T-helper 17 cell (primary cell): ENCODE data around the gene TPSB2. TPM values are rescaled to one million over a fixed set of nuclear protein-coding genes. Genes with fewer than 3 reads are reported as not detected.
"Not testable (repeated sequence)": the region's sequence is repeated elsewhere in the genome, so short reads cannot be mapped to it uniquely, and the experiment has no call there.

Source experiments
- ATAC-seq: fragments of 150-1000 bp; cut with Tn5 transposase; 2 replicates; pipeline ENCODE4 v1.10.0; 2021; ENCODE audit warnings: mild to moderate bottlenecking, moderate library complexity
- DNase-seq, 3 donors: peaks; one replicate each; pipeline versions ENCODE4 v3.0.0 to v3.0.0-alpha.2; 2020 to 2021
- H3K9me3 ChIP-seq: one replicate; pipeline ENCODE4 v1.7.0; 2013; ENCODE audit warnings: low read length, mild to moderate bottlenecking; ENCODE audit not compliant: control insufficient read depth, poor library complexity, severe bottlenecking
- H3K27ac Mint-ChIP-seq: one replicate; pipeline ENCODE4 v1.8.0; 2022; ENCODE audit warnings: mild to moderate bottlenecking, moderate library complexity, mixed read lengths
- H3K27me3 Mint-ChIP-seq: one replicate; pipeline ENCODE4 v1.8.0; 2022; ENCODE audit warnings: mixed read lengths
- H3K36me3 Mint-ChIP-seq: one replicate; pipeline ENCODE4 v1.8.0; 2022; ENCODE audit warnings: low read depth, mixed read lengths
- H3K4me1 Mint-ChIP-seq: one replicate; pipeline ENCODE4 v1.8.0; 2022; ENCODE audit warnings: mild to moderate bottlenecking, mixed read lengths
- H3K4me3 Mint-ChIP-seq: one replicate; pipeline ENCODE4 v1.8.0; 2022; ENCODE audit warnings: mild to moderate bottlenecking, moderate library complexity, mixed read lengths
- total RNA-seq, 4 donors: library from RNA in 2 of 4; stranded (reverse) in 2 of 4; gene quantifications; one replicate each; pipeline ENCODE4 v1.2.3 and lab custom pipeline; 2022 to 2026

TPSB2 gene
- not detected for total RNA-seq
- total RNA-seq (lab: John Stamatoyannopoulos, UW), result 0 reads per million in 2 donors

GRCh38 chr16:1230084-1230470, at the start of gene TPSB2:
Gene TPSB2, minus strand, starts transcription at chr16:1230184. Its CDS starts 233 bp downstream, at chr16:1229951.
- H3K27me3 Mint-ChIP-seq, H3K4me3 Mint-ChIP-seq, H3K4me1 Mint-ChIP-seq, DNase-seq, H3K27ac Mint-ChIP-seq, ATAC-seq, H3K9me3 ChIP-seq, H3K36me3 Mint-ChIP-seq: not testable (repeated sequence)

- Mint-ChIP-seq H3K27me3 (peaks cover 26% of the 10 kb centered on the region), H3K27ac (no peak overlapping the region), H3K36me3 (no peaks in the 10 kb centered on the region), H3K4me1 (no peaks in the 10 kb centered on the region), H3K4me3 (no peak overlapping the region)
- ATAC-seq (no peak), DNase-seq (no peak)
- no peaks in the 10 kb centered on the region for H3K9me3 ChIP-seq
Observed at GRCh38 chr16:1279081-1279944, 49.3 kb upstream of the TPSB2 start.

- H3K9me3 ChIP-seq, result no peaks in the 10 kb centered on the region
- Mint-ChIP-seq H3K27ac (no peak overlapping the region), H3K36me3 (no peaks in the 10 kb centered on the region), H3K4me3 (no peak overlapping the region), H3K4me1 (no peaks in the 10 kb centered on the region), H3K27me3 (peaks cover 21% of the 10 kb centered on the region)
- DNase-seq (no peak), ATAC-seq (no peak)
Observed at GRCh38 chr16:1278477-1278876, 48.5 kb upstream of the TPSB2 start.

GRCh38 chr16:1277617-1278282, 47.8 kb upstream of the TPSB2 start:
- H3K9me3 ChIP-seq, result no peaks in the 10 kb centered on the region
- H3K4me3 Mint-ChIP-seq, result no peak overlapping the region
- no peak overlapping the region for H3K27ac Mint-ChIP-seq
- H3K27me3 Mint-ChIP-seq, result peaks cover 23% of the 10 kb centered on the region
- H3K36me3 Mint-ChIP-seq, result peaks cover 2% of the 10 kb centered on the region
- H3K4me1 Mint-ChIP-seq, result no peaks in the 10 kb centered on the region
- ATAC-seq (no peak), DNase-seq (no peak)

- peaks cover 26% of the 10 kb centered on the region for H3K27me3 Mint-ChIP-seq
- ATAC-seq, result no peak
- H3K36me3 Mint-ChIP-seq, result peaks cover 3% of the 10 kb centered on the region
- H3K9me3 ChIP-seq, result no peaks in the 10 kb centered on the region
- no peak overlapping the region for H3K27ac Mint-ChIP-seq
- H3K4me1 Mint-ChIP-seq, result no peaks in the 10 kb centered on the region
- no peak overlapping the region for H3K4me3 Mint-ChIP-seq
- no peak for DNase-seq
Observed at GRCh38 chr16:1277151-1277598, 47.2 kb upstream of the TPSB2 start.

GRCh38 chr16:1276580-1276878, 46.5 kb upstream of the TPSB2 start:
- H3K36me3 Mint-ChIP-seq, result peaks cover 3% of the 10 kb centered on the region

GRCh38 chr16:1275791-1276579, 46.0 kb upstream of the TPSB2 start:
- no peaks in the 10 kb centered on the region for H3K9me3 ChIP-seq
- peaks cover 26% of the 10 kb centered on the region for H3K27me3 Mint-ChIP-seq
- H3K4me1 Mint-ChIP-seq, result peaks cover 3% of the 10 kb centered on the region
- H3K36me3 Mint-ChIP-seq, result peaks cover 3% of the 10 kb centered on the region
- no peak overlapping the region for H3K27ac Mint-ChIP-seq
- no peak overlapping the region for H3K4me3 Mint-ChIP-seq
- no peak for DNase-seq
- ATAC-seq, result no peak

More at GRCh38 chr16:1276580-1276878, 46.5 kb upstream of the TPSB2 start:
- H3K9me3 ChIP-seq, result no peaks in the 10 kb centered on the region
- Mint-ChIP-seq H3K4me1 (no peaks in the 10 kb centered on the region), H3K27ac (no peak overlapping the region), H3K4me3 (no peak overlapping the region), H3K27me3 (peaks cover 26% of the 10 kb centered on the region)
- DNase-seq (no peak), ATAC-seq (no peak)

GRCh38 chr16:1274767-1275166, 44.8 kb upstream of the TPSB2 start:
- no peaks in the 10 kb centered on the region for H3K9me3 ChIP-seq
- DNase-seq (no peak), ATAC-seq (no peak)
- H3K27me3 Mint-ChIP-seq, result peaks cover 35% of the 10 kb centered on the region
- H3K4me1 Mint-ChIP-seq, result peaks cover 3% of the 10 kb centered on the region
- no peak overlapping the region for H3K27ac Mint-ChIP-seq
- H3K4me3 Mint-ChIP-seq, result peak overlapping the region; percentile 41
- H3K36me3 Mint-ChIP-seq, result peaks cover 3% of the 10 kb centered on the region

- H3K4me1 Mint-ChIP-seq, result peaks cover 3% of the 10 kb centered on the region
- DNase-seq, result no peak
- no peak overlapping the region for H3K27ac Mint-ChIP-seq
- no peak for ATAC-seq
- no peaks in the 10 kb centered on the region for H3K9me3 ChIP-seq
- no peak overlapping the region for H3K4me3 Mint-ChIP-seq
- H3K27me3 Mint-ChIP-seq, result peaks cover 35% of the 10 kb centered on the region
- H3K36me3 Mint-ChIP-seq, result peaks cover 3% of the 10 kb centered on the region
Observed at GRCh38 chr16:1273816-1274215, 43.8 kb upstream of the TPSB2 start.

GRCh38 chr16:1272453-1273198, 42.6 kb upstream of the TPSB2 start:
- Mint-ChIP-seq H3K27me3 (peaks cover 34% of the 10 kb centered on the region), H3K4me1 (peaks cover 3% of the 10 kb centered on the region), H3K36me3 (peaks cover 3% of the 10 kb centered on the region), H3K27ac (no peak overlapping the region), H3K4me3 (no peak overlapping the region)
- H3K9me3 ChIP-seq, result no peaks in the 10 kb centered on the region
- ATAC-seq, result no peak
- DNase-seq, result no peak

GRCh38 chr16:1271724-1272413, 41.9 kb upstream of the TPSB2 start:
- not testable (repeated sequence) for H3K4me1 Mint-ChIP-seq, H3K36me3 Mint-ChIP-seq, H3K4me3 Mint-ChIP-seq, ATAC-seq, H3K9me3 ChIP-seq, DNase-seq, H3K27ac Mint-ChIP-seq
- peaks cover 29% of the 10 kb centered on the region for H3K27me3 Mint-ChIP-seq

- Mint-ChIP-seq H3K4me3 (no peak overlapping the region), H3K27me3 (peaks cover 29% of the 10 kb centered on the region), H3K4me1 (peaks cover 3% of the 10 kb centered on the region), H3K36me3 (peaks cover 3% of the 10 kb centered on the region), H3K27ac (no peak overlapping the region)
- ATAC-seq, result no peak
- H3K9me3 ChIP-seq, result no peaks in the 10 kb centered on the region
- no peak for DNase-seq
Observed at GRCh38 chr16:1271380-1271723, 41.4 kb upstream of the TPSB2 start.
